Jurkat, Clone E6-1 (cell line): ENCODE data around the gene ATXN1.

ENCODE experiments used
- DNase-seq: peaks from one replicate; pipeline ENCODE4 v3.0.0-alpha.2; 2011; ENCODE audit warnings: low read depth, low spot score
- H3K4me3 ChIP-seq: 2 replicates; pipeline ENCODE4 v1.5.1; 2011; ENCODE audit warnings: mild to moderate bottlenecking, low read length, control low read depth, moderate library complexity

The ATXN1 gene

GRCh38 chr6:16539086-16539931 is 222.0 kb downstream of the ATXN1 start:
- DNase-seq = no peak
- no peak overlapping the region for H3K4me3 ChIP-seq

GRCh38 chr6:16535564-16535963 is 225.7 kb downstream of the ATXN1 start:
- H3K4me3 ChIP-seq = no peak overlapping the region
- DNase-seq = no peak

- DNase-seq = no peak
Observed at GRCh38 chr6:16533721-16534136, 227.5 kb downstream of the ATXN1 start.

GRCh38 chr6:16533210-16533609 is 228.1 kb downstream of the ATXN1 start:
- H3K4me3 ChIP-seq = no peak overlapping the region
- DNase-seq = no peak

More at GRCh38 chr6:16533721-16534136, 227.5 kb downstream of the ATXN1 start:
- H3K4me3 ChIP-seq = no peak overlapping the region

- H3K4me3 ChIP-seq = no peak overlapping the region
- no peak for DNase-seq
Observed at GRCh38 chr6:16527691-16528090, 233.6 kb downstream of the ATXN1 start.

DNA sequence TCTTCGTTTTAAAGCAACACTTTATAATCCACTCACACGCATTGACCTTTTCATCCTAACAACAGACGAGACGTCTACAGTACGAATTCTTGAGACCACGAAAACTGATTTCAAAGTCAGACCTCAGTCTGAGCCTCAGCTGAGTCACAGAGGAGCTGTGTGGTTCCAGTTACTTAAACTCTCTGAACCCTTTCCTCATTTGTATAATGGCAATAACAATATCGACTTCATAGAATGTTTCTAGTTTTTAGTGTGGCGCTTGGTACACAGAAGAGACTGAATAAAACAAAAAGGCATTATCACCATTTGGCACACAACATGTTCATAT is 236.9 kb downstream of the ATXN1 start:
- H3K4me3 ChIP-seq = no peak overlapping the region
- no peak for DNase-seq

GRCh38 chr6:16523606-16524379 is 237.5 kb downstream of the ATXN1 start:
- no peak for DNase-seq
- no peak overlapping the region for H3K4me3 ChIP-seq

- no peak for DNase-seq
- H3K4me3 ChIP-seq = no peak overlapping the region
Observed at GRCh38 chr6:16522937-16523336, 238.3 kb downstream of the ATXN1 start.

GRCh38 chr6:16521528-16521927 is 239.7 kb downstream of the ATXN1 start:
- no peak for DNase-seq
- H3K4me3 ChIP-seq = no peak overlapping the region

GRCh38 chr6:16519265-16520242 is 241.7 kb downstream of the ATXN1 start:
- no peak overlapping the region for H3K4me3 ChIP-seq
- DNase-seq = no peak

- H3K4me3 ChIP-seq = no peak overlapping the region
- no peak for DNase-seq
Observed at GRCh38 chr6:16518265-16518664, 243.0 kb downstream of the ATXN1 start.

DNA sequence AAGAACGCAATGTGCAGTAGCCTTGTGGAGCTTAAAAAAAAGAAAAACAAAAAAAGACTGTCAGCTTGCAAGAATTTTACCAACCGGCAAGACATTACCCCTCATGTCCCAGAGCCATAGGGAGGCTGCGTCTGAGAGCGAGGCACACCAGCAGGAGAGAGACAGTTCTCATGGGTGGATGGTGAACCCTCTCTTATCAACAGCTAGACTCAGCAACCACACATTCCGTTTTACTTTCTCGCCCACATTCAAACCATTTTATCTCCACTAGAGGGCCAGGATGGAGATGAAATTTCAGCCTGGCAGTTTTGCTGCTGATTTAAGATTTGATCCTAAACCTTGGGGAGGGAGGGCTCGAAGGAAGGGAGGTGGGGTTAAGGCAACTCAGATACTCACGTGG is 247.0 kb downstream of the ATXN1 start:
- no peak overlapping the region for H3K4me3 ChIP-seq
- DNase-seq = peak; percentile 83

GRCh38 chr6:16512544-16513290 is 248.5 kb downstream of the ATXN1 start:
- no peak overlapping the region for H3K4me3 ChIP-seq
- DNase-seq = no peak

DNA sequence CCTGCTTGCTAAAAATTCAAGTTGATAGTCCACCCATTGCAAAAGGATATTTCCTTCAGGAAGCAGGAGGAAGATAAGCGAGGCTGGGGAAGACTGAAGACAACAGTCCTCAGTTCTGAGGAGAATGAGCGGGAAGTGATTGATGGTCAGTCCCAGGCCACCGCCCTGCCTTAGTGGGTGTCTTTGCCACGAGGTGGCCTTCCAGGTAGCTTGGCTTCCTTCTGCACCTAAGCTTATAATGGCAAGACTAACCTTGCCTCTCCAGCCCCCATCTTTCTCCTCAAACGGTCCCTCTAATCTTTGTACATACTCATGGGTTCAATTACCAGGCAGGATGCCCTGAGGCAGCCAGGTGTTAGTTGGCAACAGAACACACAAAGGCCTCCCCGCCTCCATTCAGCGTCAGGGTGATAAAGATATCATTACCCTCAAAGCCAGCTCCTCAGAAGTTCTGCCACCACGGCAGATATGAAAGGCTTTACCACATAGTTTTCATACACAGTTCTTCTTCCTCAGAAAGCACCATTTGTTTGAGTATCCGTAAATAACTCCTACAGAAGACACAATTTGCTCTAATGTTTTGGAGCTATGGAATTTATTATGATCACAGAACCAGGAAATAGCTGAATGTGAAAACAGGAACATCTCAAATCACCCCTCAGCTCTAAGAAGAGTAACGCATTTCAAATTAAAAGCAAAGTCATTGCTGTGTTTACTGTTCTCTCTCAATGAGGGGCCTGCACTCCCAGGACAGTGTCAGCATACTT is 249.4 kb downstream of the ATXN1 start:
- peak; percentile 97 for DNase-seq
- peak overlapping the region; percentile 22; the same call in 1 of the 2 replicates for H3K4me3 ChIP-seq

GRCh38 chr6:16511040-16511660 is 250.1 kb downstream of the ATXN1 start:
- H3K4me3 ChIP-seq = no peak overlapping the region
- DNase-seq = peak; percentile 50

GRCh38 chr6:16510245-16510644 is 251.0 kb downstream of the ATXN1 start:
- DNase-seq = no peak
- no peak overlapping the region for H3K4me3 ChIP-seq

GRCh38 chr6:16508959-16509358 is 252.3 kb downstream of the ATXN1 start:
- no peak for DNase-seq

More at GRCh38 chr6:16508959-16509358, 252.3 kb downstream of the ATXN1 start:
- H3K4me3 ChIP-seq = no peak overlapping the region
